AG09319 (cell line): ENCODE measurements around the gene MAD1L1.
"Not testable (repeated sequence)": the region's sequence is repeated elsewhere in the genome, so short reads cannot be mapped to it uniquely, and the experiment has no call there.

Experiments
- DNase-seq: peaks from one replicate; pipeline ENCODE4 v3.0.0-alpha.2; 2010; ENCODE audit warnings: low read depth; ENCODE audit errors: extremely low read depth
- TF ChIP-seq, protein P1 (sequence below): IDR thresholded peaks from 2 replicates; pipeline ENCODE4 v1.5.1; 2011; ENCODE audit warnings: low read depth, mild to moderate bottlenecking, inconsistent platforms, low read length, moderate library complexity

Gene MAD1L1

DNA sequence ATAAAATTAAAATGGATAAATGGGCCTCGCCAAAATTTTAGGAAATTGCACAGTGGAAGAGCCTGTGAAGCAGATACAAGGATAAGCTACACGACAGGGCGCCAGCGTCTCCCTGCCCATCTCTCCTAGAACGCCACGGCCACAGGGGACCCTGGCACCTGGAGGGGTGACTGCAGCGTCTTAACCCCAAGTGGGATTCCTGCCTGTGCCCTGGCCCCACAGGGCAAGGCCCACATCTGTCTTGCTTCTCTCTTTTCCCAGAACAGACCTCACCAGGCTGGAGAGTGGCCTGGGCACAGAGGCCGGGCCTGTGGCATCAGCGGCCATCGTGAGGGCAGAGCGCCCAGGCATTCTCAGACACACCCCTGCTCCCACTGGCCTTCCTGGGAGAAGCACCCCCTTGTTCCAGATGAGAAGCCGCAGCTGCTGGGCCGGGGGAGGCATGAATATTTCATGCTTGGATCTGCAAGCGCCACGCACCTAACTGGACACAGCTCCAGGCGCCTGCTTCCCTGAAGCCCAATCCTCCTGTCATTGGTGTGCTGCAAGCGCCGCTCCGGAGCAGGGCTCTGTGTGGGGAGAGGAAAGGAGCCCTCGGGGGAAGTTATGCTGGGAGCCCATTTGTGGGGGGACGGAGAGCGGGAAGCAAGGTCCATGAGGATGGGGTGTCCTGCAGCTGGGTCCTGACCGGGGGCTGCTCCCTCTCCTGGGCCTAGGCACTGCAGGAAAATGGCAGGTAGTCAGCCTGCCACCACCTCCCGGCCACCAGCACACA, 409.2 kb downstream of the MAD1L1 start:
- DNase-seq, result no peak
- TF ChIP-seq, protein P1, sequence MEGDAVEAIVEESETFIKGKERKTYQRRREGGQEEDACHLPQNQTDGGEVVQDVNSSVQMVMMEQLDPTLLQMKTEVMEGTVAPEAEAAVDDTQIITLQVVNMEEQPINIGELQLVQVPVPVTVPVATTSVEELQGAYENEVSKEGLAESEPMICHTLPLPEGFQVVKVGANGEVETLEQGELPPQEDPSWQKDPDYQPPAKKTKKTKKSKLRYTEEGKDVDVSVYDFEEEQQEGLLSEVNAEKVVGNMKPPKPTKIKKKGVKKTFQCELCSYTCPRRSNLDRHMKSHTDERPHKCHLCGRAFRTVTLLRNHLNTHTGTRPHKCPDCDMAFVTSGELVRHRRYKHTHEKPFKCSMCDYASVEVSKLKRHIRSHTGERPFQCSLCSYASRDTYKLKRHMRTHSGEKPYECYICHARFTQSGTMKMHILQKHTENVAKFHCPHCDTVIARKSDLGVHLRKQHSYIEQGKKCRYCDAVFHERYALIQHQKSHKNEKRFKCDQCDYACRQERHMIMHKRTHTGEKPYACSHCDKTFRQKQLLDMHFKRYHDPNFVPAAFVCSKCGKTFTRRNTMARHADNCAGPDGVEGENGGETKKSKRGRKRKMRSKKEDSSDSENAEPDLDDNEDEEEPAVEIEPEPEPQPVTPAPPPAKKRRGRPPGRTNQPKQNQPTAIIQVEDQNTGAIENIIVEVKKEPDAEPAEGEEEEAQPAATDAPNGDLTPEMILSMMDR, result no peak

DNA sequence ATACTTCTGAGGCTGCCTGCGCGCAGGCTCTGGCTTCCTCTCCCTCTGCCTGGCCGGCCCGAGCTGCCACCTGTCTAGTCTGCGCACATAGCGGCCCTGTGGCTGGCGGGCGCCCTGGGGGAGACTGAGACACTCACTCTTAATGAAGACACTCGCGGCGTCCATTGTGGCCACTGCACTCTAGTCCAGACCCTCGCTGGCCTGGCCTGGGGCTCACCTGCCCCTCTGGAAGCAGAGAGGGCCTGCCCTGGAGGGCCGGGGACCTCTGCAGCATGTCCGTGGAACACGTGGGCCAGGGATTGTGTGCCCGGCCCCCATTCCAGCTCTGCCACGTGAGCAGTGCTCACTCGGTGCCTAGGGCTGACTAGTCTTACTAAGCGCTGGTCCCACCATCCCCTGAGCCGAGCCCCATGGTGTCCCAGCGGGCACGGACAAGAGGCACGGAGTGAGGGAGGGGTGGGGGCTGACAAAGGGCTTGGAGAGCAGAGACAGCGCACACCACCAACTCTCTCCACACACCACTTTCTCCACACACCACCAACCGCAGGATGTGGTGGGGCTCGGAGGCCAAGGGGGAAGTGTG, 413.4 kb downstream of the MAD1L1 start:
- no peak for DNase-seq
- TF ChIP-seq, protein P1, result no peak

DNA sequence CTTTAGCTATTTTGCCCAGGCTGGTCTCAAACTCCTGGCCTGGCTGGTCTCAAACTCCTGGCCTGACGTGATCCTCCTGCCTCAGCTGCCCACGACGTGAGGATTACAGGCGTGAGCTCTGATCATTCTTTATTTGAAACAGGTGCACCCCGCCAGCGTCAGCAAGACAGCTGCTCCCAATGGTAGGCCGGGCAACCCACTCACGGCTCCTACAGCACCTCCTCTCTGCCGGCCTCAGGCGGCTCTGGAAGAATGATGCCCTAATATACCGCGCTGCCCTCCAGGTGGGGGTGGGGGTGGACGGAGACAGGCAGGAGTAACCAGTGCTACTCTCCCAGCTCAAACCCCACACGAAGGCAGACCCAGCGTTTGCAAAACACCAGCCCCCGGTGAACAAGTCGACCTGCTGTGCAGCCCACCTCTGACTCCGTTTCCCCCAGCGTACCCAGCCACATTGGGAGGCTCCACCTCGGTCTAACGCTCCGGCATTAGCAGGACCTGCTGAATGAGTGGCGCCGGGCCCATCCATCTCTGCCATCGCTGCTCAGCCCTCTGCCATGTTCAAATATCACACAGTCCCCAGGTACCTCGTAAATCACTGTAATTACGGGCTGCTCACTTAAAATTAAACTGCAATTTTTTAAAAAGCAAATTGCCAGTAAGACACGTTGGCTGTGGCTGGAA, 414.0 kb downstream of the MAD1L1 start:
- no peak for DNase-seq
- TF ChIP-seq, protein P1, result no peak

DNA sequence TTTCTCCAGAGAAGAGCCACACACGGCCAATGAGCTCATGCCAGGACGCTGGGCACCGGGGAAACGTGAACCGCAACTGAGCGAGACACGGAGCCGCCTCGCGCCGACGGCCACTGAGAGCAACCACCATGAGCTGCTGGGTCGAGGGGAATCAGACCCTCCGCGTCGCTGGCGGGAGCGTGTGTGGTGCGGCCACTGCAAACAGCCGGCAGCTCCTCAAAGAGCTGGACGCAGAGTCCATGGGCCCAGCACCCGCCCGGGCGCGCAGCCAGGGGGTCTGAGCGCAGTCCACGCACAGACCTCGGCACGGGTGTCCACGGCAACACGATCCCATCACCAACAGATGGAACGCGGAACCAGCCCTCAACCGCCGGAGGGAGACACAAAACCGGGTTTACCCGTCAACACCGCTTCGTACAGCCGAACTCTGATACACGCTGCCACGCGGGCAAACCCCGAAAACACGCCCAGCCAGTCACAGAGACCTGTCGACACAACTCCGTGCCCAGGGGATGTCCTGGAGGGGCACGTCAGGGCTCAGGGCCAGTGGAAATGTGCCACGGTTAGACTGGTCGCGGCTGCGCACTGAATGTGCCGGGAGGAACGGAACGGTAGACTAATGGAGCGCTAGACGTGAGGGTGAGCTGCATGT, 415.6 kb downstream of the MAD1L1 start:
- TF ChIP-seq, protein P1, result no peak
- DNase-seq, result no peak

DNA sequence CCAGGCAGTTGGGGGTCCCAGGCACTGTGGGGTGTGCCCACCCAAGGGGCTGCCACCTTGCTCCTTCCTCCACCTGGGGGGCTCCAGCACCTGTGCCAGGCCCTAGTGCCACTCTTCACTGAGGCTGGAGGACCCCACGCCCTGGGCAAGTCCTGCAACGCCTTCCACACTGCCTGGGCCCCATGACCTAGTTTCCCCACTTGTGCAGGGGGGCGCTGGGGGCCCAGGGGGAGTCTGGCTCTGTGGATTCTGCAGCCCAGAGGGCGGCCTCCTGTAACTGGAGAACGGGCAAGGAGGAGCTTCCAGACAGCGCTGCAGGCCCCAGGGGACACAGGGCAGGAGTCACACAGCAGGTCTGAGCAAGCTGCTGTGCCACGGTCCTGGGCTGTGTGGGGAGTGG, 416.3 kb downstream of the MAD1L1 start:
- not testable (repeated sequence) for DNase-seq

DNA sequence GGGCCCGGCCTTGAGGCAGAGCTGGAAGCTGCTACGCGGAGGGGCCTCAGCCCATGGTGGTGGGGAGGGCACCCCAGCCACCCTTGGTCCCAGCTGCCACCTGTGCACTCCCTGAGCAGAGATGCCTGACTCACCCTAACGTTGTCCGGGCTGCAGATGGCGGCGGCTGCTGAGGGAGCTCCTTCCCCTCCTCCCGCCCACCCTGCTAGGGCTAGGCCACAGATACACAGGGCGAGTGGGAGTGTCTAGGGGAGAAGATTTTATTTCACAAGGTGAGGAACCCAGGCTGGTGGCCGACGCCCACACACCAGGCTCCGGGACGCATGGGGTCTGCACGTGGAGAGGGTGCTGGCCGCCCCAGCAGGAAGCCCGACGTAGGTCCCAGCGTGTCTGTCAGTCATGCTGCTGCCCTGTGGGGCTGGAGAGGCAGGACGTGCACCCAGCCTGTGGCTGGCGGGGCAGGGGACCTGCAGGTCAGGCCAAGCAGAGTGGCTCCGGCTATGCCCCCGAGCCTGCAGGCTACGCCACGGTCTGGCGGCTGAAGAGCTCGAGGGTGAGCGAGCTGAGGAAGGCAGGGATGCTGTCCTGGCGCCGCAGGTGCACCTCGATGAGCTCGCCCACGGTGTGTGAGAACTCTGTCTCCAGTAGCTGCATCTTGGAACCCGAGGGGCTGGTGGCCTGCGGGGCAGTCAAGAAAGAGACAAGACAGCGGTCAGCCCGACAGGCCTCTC, 417.0 kb downstream of the MAD1L1 start:
- not testable (repeated sequence) for DNase-seq

DNA sequence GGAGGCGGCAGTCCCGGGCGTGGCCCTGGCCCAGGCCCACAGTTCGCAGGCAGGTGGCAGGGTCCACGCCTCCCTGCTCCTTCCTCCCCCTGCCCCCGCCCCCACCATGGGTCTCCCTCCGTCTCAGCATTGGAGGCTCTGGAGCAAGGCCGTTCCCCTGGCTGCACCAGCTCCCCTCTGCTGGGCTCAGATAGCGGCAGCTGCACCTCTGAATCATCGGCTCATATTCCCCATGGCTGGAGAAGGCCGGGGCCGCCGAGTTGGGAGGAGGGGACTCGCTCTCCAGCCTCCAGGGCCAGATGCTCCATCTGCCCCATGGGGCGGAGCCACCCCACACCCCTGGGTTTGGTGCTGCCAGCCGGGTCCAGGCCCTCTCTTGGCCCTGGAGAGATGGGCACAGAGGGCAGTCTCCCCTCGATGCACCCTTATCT, 417.7 kb downstream of the MAD1L1 start:
- TF ChIP-seq, protein P1, result no peak
- no peak for DNase-seq
